Measurements from ENCODE around the gene FRS2.

DNA sequence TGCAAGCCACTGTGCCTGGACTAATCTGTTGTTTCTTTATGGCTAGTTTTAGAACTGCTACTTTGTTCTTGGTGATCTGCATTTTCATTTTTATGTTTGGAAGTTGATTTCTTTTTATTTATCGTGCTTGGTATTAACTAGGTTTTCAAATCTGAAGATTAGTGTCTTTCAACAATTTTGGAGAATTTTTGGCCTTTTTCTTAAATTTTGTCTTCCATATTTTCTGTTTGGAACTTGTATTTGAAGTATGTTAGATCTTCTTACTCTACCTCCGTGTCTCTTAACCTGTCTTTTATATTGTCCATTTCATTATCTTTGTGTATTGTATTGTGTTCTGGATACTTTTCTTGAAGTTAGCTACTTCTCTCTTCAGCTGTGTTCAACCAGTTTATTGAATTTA lies 9.5 kb downstream of the FRS2 start:
- TF ChIP-seq, protein P1, sequence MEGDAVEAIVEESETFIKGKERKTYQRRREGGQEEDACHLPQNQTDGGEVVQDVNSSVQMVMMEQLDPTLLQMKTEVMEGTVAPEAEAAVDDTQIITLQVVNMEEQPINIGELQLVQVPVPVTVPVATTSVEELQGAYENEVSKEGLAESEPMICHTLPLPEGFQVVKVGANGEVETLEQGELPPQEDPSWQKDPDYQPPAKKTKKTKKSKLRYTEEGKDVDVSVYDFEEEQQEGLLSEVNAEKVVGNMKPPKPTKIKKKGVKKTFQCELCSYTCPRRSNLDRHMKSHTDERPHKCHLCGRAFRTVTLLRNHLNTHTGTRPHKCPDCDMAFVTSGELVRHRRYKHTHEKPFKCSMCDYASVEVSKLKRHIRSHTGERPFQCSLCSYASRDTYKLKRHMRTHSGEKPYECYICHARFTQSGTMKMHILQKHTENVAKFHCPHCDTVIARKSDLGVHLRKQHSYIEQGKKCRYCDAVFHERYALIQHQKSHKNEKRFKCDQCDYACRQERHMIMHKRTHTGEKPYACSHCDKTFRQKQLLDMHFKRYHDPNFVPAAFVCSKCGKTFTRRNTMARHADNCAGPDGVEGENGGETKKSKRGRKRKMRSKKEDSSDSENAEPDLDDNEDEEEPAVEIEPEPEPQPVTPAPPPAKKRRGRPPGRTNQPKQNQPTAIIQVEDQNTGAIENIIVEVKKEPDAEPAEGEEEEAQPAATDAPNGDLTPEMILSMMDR (IDR thresholded peaks at IDR 0.05): no peak
- TF ChIP-seq EP300 (IDR thresholded peaks at IDR 0.05) (no peak), POLR2AphosphoS5 (IDR thresholded peaks at IDR 0.05) (no peak), POLR2A (IDR thresholded peaks at IDR 0.05) (no peak)
